ENCODE data around the gene TMEM184A.

DNA sequence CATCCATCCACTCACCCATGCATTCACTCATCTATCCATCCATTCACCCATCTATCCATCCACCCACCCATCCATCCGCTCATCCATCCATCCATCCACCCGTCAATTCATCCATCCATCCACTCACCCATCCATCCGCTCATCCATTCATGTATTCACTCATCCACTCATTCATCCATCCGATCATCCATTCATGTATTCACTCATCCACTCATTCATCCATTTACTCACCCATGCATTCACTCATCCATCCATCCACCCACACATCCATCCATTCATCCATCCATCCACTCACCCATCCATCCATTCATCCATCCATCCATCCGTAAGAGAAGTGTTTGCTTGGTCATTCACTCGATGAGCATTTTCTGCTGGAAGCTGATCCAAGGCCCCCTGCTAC lies 22.5 kb upstream of the TMEM184A start:
- TF ChIP-seq, protein P1, sequence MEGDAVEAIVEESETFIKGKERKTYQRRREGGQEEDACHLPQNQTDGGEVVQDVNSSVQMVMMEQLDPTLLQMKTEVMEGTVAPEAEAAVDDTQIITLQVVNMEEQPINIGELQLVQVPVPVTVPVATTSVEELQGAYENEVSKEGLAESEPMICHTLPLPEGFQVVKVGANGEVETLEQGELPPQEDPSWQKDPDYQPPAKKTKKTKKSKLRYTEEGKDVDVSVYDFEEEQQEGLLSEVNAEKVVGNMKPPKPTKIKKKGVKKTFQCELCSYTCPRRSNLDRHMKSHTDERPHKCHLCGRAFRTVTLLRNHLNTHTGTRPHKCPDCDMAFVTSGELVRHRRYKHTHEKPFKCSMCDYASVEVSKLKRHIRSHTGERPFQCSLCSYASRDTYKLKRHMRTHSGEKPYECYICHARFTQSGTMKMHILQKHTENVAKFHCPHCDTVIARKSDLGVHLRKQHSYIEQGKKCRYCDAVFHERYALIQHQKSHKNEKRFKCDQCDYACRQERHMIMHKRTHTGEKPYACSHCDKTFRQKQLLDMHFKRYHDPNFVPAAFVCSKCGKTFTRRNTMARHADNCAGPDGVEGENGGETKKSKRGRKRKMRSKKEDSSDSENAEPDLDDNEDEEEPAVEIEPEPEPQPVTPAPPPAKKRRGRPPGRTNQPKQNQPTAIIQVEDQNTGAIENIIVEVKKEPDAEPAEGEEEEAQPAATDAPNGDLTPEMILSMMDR (IDR thresholded peaks at IDR 0.05 in 4 of 5, conservative IDR thresholded peaks at IDR 0.05 in 1 of 5): no peak
- no peak for TF ChIP-seq POLR2A (IDR thresholded peaks at IDR 0.05)
